ENCODE measurements around the gene MVB12B.

Gene MVB12B

DNA sequence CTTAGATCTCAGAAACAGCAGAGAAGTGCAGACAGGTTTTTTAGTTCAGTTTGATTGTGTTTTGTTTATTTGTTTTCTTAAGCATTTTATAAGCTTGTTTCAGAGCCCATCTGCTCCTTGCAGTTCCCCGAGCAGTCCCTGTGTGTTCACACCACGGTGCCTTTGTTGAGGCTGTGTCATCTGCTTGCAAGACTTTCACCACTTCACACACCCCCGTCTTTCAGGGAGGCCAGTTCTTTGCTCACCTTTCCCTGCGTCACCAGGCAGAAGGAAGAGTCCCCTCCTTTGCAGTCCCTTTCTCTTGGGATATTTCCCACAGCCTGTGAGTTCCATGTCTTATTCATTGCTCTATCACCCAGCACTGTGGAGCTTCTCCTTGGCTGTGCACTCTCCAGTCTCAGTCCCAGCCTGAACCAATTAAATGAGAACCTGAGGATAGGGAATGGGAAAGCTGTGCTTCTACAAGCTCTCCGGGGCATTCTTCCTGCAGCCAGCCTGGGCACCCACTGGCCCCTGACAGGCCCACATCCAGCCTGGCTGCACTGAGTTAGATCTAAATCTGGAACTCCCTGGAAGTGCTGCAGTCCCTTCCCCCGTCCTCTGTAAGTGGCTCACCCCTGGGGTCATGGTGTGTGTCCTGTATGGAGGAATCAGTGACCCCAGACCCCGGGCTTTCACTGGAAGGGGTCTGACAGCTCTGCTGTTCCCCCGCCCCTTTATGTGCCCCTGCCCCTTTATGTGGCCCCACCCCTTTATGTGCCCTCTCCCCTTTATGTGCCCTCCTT, 5.5 kb downstream of the MVB12B start:
- DNase-seq = no peak

DNA sequence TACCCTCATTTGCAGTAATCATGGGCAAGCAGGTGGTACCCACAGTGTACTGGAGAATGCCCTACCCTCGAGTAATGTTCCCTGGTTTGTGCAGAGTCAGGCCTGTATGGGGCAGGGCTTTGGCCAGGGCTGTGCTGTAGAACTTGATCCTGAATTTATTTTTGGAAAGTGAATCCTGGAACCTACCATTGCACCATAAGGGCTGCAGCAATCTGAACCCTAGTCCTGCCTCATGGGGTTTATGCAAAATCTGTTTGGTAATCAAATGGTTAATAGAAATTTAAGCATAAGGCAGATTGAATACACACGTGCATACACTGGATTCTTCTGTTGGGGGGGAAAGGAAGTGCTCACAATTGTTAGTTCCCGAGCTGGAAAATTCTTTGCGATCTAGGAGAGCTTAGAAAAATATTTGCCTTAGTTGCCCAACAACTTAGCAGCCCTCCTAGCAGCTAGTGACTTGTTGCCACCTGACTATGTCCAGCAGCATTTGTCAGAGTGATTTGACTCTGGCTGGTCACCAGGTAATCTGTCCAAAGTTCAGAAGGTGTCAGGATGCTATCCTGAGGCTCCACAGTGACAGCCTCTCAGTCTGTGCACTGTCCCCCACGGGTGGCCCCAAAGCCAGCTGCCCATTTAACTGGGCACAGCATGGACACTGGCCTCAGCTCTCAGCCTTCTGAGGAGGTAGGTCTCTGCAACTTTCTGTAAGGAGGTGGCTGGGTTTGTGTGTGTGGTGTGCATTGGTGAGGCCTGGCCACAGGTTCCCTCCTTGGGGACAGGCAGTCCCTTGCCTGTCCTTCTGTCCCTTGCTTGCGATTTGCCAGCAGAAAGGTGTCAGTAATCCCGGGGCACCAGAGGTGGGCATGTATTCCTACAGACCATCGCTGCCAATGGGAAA, 8.3 kb downstream of the MVB12B start:
- no peak for DNase-seq

DNA sequence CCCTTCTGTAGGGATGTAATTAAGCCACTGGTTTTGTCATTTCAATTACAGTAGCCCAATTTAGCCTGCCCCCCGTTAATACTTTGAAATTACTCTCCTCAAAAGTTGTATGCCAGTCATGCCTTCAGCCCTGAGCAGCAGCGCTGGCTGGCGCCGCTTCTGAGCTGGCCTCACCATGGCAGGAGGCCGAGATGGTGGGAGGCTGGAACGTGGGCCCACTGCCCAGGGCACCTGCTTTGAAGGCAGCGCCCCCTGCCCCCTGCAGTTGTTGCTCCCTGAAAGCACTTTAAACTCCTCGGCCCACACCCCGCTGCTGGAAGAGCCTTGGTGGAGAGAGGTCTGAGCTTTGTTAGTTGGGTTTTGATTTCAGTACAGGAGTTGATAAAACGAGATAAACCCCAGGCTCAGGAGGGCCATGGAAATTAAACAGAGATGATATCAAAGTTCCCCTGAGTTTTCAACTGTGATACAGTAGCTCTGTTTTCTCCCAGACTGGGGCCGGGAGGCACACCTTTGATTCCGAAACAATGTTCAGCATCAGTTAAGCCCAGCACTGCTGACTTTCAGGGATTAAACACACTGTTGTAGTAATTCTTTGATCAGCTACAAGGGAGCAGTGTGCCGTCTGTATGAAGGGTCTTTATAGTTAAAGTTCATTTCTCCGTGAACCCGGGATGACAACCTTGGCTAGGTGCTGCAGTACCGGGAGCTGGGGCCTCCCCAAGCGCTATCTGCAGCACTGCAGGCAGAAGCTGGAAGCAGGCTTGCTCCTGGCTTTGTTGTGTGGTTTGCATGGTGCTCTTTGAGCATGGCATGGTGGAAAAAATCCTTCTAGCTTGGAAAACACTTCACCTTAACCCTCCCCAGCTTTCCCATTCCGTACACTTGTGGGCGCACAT, 9.5 kb downstream of the MVB12B start:
- DNase-seq = no peak

DNA sequence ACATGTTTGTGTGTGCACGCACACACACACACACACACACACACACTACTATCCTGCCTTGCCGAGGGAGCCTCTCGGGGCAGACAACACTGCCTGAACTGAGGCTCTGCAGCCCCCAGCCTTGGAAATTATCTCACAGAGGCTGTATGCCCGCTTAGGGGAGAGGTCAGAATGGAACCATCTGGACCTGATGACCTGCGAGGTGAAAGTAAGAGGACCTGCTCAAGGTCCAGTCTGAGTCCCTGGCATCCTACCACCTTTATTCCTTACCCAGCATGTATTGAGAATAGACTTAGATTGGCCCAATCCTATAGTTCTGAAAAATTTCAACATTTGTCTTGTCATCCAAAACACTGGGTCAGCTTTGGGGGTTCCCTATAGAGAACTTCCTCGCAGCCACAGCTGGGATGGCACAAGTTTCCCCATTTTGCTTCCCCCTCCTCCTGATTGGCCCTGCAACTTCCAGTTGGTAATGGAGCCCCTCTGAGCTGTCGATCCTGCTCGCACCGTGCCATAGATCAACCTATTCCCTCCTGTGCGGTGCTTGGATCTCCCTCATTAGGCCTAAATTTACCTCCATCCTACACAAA, 10.2 kb downstream of the MVB12B start:
- DNase-seq = no peak

DNA sequence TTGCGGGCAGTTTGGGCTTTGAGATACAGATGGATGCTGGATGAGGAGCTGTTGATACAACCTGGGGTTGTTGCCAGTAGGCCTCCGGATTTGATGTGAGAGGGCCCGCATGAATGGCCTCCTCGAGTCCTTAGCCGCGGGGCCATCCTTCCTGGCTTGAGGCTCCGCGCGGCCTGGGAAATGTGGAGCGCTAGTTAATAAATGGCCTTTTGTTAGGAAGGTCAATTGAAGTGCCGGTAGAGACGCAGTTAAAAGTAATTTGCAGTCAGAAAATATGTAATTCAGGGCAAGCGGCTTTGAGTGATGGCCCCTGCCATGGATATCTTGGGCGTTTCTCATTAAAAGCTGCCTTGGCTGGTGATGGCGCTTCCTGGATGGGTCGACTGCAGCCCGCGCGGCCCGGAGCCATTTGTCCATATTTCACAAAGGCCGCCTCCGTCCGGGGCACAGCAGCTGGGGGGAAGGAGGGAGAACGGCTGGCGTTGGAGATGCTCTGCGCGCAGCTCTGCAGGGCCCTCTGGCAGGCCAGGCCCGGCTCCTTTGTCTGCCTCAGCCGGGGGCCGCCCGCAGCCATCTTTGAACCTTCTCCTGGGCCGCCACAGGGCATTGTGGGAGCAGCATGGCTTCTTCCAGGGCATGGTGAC, 11.2 kb downstream of the MVB12B start:
- no peak for DNase-seq

DNA sequence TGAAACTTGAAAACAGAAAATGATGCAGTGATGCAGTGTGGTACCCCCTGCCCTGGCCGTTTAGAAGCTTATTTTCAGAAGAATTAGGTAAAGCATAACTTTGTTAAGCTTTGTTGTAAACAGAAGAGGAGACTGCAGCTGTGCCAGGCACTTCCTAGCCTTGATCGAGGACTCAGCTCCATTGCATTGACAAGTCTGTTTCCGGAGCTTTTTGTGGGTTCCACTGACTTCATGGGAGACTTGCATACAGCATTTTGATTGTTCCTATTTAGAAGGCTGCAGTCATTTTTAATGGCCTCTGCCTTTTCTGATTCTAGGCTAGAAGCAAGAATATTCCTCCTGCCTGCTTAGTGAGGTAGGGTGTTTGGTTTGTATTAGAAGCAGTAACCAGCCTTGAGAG, 12.3 kb downstream of the MVB12B start:
- DNase-seq = no peak

DNA sequence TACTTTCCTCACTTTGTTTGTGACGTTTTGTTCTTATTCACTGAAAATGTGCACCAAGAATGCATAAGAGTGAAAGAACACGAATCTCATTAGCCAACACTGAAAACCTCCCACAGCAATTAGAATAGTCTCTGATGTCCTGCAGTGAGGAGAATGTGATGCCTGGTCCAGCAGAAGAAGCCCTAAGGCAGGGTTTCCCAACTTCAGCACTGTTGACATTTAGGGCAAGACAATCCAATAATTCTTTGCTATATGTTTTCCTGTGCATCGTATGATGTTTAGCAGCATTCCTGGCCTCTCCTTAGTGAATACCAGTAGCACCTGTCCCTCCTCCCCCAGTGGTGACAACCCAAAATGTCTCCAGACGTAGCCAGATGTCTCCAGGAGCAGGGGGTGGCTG, 14.8 kb downstream of the MVB12B start:
- DNase-seq = no peak

DNA sequence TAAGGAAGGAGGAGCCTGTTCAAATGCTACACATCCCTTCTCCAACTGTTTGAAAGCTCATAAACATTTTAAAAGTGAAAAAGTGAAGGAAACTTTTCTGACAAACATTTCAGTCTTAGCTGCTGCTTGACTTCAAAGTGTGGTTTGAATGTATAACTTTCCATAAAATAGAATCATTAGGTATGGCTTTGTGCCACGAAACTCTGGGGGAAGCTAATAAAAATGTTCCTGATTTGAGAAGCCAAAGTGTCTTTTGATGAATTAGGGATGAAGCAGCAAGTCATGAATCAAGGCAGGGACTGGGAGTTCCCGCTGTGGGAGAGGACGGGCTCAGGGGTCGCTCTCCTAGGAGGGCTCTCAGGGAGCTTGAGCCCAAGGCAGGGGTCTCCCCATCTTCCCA, 15.3 kb downstream of the MVB12B start:
- no peak for DNase-seq

DNA sequence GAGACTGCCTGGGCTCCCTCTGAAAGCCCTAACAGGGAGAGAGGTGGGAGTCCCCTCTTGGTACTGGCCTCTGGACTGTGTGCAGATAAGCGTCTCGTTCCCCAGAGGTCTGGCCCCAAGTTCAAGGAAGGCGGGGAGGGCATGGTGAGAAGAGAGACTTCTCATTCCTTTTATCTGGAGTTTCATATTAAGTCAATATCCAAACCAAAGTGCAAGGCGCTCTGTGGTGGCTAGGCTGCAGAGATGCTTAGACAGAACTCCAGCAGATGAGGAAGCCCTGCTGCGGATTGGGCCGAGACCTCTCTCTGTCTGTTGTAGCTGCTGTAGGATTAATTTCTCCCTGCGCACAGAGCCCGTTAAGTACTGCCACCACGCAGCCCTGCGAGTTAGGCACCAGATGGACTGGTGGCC, 16.0 kb downstream of the MVB12B start:
- no peak for DNase-seq

DNA sequence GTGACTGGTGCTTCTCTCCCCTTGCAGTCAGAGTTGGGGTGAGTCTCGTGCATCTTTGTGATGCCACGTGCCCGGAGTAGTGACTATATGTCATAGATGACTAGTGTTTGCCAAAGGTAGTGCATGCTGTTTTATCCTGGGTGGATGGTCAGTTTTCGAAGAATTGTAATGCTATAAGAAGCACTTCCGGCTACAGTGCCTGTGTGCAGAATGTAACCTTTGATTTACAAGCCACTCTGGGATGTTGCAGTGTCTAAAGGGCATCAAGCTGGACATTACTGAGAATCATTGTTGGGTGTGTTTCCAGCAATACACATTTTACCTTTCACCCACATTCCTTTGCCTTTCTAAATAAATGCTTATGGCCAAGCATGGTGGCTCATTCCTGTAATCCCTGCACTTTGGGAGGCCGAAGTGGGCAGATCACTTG, 16.7 kb downstream of the MVB12B start:
- no peak for DNase-seq

DNA sequence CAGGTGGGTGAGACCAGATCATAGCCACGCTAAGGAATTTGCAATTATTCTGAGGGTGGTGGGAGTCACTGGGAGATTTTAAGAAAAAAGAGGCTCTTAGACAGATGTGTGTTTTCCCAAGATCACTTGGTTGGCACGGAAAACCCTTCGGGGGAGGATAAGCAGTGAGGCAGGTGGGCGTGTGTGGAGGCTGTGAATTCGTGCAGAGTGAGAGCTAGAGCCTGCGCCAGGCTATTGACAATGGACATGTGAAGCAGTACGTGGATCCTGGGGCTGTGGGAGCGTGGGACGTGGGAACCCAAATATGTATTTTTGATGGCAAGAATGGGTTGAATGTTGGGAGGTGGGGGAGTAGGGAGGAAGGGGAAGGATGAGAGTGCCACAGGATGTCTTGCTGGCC, 19.4 kb downstream of the MVB12B start:
- DNase-seq = no peak

DNA sequence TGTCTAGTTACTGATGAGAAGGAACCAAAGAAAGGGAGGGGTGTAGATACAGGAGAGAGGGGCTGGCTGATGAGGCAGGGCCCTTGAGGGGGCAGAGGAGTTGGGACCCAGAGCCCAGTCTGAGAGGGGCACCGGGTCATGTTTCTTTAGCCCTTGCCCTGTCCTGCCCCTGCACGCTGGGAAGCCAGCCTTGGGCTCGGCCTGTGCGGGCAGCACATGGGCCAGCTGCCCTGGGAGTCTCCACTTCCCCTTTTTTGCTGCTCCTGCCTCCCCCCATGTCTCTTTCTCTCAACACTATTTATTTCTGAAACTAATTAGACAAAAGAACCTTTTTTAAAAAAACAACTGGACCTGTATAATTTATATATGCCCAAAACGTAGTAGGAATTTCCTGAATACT, 20.5 kb downstream of the MVB12B start:
- no peak for DNase-seq

DNA sequence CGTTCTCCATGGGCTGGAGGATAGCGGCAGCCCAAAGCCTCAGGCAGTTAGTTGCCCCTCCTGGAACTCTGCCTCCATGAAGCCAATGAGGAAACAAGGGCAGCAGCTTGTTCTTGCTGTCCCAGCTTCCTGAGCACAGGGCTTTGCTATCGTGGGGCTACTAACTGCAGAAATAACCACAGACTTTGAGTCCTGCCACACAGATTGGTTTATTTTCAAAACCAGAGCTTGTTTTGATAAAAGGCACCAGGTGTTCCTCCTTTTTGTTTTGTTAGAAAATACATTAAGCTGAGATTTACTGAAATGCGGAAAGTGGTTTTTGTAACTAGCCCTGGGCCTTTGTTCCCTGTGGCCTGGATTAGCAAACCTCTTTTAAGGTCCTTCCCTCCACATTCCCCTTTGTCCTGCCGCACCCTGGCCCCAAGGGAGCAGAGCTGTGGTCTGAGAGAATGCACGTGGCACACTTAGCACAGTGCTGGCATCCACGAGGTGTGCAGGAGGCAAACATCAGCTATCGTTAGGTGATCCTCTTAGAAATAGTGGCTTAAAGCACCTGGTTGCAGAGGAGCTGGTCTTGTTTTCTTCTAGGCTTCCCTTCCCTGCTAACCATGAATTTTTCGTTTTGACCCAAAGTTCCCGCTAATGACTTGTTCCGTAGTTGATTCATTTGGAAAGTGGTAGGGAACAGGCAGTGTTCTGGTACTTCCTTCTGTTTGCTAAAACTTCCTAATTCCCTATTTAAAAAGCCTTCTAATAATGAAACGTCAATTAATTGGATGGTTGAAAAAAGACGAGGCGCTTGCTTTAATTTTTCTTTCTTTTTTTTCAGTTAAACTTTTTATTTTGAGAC, 21.5 kb downstream of the MVB12B start:
- DNase-seq = no peak

DNA sequence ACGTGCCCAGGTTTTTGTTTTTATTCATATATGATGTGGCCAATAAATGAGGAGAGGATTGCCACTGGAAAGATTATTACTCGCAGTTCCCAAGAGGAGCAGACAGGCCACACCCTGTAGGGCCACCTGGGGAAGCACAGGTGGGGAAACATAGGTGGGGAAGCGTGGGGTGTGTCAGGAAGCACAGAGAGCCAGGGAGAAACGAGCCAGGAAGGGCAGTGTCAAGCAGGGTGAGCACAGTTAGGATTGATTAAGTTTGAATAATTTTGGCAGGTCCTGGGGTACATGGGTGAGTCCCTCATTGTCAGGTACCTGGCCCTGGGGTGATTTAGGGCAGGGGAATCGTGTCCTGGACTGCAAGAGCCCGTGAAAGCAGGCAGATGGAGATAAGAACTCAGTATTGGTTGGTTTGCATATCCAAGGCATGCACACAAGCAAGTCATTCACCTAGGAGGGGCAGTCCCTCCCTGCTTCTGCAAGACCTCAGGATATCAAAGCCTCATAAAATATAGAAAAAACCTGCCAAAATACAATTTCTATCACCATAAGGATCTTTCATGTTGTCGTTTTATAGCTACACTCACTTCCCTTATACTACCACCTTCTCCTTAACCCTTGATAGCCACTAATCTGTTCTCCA, 22.4 kb downstream of the MVB12B start:
- no peak for DNase-seq

DNA sequence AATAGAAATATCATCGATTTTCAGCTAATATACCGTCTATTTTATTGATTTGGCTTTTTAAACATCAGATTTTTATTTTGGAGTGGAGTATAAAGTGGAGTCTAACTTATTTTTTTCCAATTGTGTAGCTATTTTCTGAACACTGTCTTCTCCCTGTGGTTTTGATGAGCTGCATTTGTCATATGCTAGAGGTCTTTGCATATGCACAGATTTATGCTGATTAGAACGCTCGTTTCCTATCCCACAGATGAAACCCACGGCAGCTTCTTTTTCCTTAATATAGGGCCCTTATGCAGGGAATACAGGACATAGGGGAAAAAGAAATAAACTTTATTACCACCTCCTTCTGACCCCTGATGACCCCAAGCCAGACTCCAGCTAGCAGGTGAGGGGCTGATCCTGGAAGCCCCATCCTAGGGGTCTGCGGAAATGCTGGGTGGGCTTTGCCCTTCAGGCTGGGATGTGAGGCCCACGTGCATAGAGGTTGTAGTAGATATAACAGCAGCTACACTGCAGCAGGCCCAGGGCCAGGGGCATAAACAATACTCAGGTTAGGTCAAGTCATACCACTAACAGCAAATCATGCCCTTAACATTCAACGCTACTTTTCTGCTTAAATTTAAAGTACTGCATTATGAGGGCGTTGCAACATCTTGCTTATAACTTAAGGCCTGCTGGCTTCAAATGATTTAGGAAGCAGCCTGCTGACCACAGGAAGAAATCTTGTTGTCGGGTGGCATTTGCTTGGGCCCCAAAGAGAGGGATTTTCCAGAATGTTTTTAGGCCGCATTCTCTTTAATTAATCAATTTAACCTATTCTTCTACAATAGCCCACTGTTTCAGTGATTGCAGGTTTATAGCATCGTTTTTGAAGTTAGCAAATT, 28.5 kb downstream of the MVB12B start:
- DNase-seq = no peak

DNA sequence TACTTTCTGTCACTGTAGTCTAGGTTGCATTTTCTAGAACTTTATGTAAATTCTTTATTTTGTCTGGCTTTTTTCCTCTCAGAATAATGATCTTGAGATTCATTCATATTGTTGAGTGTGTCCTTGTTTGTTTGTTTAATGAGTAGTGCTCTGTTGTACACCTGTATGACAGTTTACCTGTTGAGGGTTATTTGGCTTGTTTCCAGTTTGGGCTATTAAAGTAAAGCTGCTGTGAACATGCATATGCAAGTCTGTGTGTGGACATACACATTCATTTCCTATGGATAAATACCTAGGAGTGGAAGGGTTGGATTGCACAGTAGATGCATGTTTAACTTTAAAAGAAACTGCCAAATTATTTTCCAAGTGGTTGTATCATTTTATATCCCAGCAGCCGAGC, 30.4 kb downstream of the MVB12B start:
- DNase-seq = no peak

DNA sequence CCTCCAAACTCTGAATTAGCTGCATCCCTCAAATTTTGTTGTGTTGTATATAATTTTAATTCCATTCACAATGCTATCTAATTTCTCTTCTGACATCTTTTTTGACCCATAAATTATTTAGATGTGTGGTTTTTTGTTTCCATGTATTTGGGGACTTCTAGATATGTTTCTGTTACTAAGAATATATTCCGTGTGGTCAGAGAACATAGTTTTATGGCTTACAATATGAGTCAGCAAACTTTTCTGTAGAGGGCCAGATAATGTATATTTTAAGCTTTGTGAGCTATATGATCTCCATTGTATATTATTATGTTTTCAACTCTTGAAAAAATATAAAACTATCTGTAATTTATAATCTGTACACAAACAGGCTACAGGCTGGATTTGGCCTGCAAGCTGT, 33.4 kb downstream of the MVB12B start:
- DNase-seq = no peak

DNA sequence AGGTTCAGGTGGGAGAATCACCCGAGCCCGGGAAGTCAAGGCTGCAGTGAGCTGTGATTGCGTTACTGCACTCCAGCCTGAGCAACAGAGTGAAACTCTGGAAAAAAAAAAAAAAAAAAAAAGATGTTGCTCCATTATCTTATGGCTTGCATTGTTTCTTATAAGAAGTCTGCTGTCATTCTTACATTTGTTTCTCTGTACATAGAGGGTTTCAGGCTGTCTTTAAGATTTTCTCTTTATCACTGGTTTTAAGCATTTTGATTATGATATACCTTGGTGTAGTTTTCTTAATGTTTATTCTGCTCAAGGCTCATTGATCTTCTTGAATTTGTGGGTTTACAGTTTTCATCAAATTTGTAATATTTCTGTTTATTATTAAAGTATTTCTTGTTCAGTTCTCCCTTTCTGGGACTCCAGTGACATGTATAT, 35.2 kb downstream of the MVB12B start:
- DNase-seq = no peak

DNA sequence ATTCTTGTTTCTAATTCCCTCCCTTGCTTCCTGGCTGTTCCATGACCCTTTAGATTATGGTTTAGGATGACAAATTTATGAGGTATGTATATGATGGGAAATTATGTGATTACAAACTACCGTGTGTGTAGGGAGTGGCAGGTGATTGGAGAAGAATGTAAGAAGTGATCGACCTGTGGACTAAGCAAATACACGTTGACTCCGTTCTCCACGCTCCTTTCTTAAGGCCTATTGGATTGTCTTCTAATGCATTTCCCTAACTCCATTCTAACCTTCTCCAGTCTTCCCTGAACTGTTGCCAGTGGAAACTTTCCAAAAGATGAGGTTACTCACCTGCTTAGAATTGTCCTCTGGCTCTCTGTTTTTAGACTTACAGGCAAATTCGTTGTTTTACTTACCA, 36.6 kb downstream of the MVB12B start:
- no peak for DNase-seq

Data from CD4-positive, alpha-beta T cell treated with Interleukin-12 subunit alpha and Interleukin-12 subunit beta, for 1 hour (primary cell).